T1000 (cell line): ENCODE data around the gene FOXN3.

Experiments
- DNase-seq: peaks from one replicate; lab custom pipeline; 2025; ENCODE audit warnings: mixed read lengths; lab: John Stamatoyannopoulos, UW

The FOXN3 gene

GRCh38 chr14:89408907-89409700, 7.9 kb downstream of the FOXN3 start:
- no peak for DNase-seq

- DNase-seq: no peak
Observed at GRCh38 chr14:89407856-89408255, 9.2 kb downstream of the FOXN3 start.

DNA sequence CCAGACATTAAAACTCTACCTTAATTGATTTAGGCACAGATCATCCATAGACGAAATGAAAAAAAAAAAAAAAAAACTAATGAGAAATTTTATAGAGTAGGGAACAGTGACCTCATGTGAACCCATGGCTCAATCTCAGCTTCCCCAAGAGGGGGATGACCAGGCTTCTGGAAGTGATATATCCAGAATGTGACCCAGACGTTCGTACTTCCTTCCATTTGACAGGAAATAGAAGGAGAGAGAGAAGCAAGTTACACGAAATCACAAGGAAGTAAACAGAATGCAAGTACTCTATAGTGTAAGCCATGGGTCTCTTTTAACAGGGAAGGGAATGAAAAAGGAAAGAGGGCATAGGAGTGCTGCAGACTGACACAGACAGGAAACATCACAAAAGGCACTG, 10.1 kb downstream of the FOXN3 start:
- no peak for DNase-seq

GRCh38 chr14:89406361-89406760, 10.7 kb downstream of the FOXN3 start:
- no peak for DNase-seq

GRCh38 chr14:89405712-89406111, 11.3 kb downstream of the FOXN3 start:
- DNase-seq: no peak

DNA sequence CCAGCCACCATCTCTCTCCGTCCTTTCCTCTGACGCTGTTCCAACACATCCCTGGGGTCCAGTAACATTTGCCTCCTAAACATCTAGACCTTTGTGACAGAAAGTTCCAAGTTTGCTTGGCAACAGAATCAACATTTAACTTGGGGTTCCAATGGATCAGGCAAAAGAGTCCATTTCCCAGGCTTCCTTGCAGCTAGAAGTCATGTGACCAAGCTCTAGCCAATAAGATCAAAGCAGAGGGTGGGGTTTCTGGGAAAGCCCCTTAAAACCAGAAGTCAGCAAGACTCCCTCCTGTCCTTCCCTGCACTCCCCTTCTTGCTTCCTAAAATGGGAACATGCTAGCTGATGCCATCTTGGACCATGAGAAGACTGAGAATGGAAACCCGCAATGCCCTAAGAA, 14.7 kb downstream of the FOXN3 start:
- DNase-seq: no peak

GRCh38 chr14:89401761-89402160, 15.3 kb downstream of the FOXN3 start:
- no peak for DNase-seq

DNA sequence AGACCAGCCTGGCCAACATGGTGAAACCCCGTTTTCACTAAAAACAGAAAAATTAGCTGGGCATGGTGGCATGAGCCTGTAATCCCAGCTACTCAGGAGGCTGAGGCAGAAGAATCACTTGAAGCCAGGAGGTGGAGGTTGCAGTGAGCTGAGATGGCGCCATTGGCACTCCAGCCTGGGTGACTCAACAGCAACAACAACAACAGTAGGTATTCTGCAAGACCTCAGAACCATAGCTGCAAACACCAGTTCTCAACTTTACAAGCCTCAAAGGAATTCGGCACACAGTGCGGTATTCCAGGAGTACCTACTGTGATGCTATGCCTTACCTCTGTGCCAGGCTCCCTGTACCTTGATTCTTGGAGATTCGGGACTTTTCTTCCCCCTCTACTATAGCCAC, 15.8 kb downstream of the FOXN3 start:
- no peak for DNase-seq

DNA sequence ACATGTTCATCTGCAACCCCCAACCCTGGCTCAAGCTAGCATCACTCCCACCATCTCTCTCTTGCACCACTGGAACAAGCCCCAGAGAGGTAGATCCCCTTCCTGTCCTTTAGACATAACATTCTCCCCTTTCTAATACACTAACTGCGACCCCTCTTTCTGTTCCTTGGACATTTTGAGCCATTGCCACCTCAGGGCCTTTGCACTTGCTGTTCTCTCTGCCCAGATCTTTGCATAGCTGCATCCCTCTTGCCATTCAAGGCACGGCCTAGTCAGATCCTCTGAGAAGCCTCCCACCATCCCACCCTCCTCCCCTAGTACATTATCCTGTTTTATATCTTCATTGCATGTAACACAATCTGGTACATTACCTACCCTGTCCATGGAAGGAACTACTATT, 16.5 kb downstream of the FOXN3 start:
- no peak for DNase-seq

GRCh38 chr14:89399594-89400068, 17.4 kb downstream of the FOXN3 start:
- no peak for DNase-seq

DNA sequence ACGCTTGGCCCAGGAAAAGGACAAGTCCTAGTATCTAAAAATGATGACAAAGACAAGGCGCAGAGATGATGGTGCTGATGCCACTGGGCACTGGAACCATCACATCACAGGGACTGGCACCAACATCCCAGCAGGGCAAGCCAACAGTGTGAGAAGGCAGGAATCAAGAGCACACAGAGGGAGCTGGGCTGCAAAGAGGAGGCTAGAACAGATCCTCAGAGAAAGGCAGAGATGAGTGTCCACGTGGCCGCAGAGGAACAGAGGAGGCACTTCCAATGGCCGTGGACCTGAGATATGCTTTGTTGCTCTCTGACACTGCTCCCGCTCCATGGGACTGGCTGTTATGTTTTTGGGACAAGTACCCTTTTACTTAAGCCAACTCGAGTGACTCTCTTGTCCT, 17.9 kb downstream of the FOXN3 start:
- DNase-seq: no peak

DNA sequence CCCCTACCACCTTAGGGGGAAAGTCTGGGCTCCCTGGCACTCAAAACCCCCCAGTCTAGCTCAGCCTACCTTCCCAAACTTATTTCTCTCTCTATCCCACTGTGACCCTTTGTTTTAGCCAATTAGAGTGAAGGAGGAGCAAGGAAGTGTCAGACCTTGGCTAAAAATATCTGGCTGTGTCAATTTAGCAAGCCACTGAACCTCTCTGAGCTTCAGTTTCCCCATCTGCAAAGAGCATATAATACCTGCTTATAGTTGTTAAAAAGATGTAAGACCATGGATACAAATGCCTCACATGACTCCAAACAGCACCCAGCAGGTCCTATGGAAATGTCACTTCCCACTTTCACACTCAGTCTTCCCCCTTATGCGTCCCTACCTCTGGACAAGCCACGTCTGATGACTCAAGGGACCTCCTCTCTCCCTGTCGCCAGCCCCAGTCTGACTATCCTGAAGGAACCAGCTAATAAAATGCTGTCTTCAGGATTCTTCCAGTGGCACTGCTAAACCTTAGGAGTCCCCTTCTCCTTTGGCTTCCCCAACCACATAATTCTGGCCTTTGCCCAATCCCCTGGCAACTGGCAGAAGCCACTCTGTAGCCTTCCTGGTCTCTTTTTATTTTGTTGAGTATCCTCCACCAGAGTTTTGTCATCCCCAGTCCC, 19.3 kb downstream of the FOXN3 start:
- DNase-seq: no peak

DNA sequence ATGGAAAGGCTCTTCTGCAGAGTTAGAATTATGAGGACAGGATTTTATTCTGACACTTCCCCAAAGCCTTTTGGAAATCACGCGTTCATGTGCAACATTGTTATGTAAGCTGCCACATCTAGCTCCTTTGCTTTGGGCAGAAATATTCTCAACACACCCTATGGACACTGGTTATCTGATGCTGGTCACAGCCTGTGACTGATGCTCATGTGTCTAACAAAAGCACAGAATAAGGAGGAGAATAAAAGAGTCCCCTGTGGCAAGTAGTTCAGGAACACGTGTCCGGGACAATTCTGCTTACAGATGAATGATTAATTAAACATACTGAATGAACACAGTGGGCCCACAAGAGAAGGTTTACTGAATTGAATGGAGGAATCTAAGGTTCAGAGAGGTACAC, 22.1 kb downstream of the FOXN3 start:
- DNase-seq: no peak

GRCh38 chr14:89393222-89393745, 23.7 kb downstream of the FOXN3 start:
- DNase-seq: no peak

DNA sequence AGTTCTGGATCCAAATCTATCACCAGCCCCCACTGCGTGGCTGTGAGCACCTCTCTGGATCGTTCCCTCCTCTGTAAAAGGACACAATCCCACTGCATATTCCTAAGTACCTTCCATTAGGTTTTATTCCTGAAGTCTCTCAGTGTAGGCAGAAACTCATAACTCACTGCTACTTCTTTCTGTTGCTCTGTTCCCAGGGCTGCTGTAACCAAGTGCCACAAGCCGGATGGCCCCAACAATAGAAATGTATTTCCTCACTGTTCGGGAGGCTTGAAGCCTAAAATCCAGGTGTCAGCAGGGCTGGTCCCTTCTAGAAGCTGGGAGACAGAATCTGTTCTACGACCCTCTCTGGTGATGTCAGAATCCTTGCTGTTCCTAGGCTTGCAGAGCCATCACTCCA, 24.9 kb downstream of the FOXN3 start:
- no peak for DNase-seq

DNA sequence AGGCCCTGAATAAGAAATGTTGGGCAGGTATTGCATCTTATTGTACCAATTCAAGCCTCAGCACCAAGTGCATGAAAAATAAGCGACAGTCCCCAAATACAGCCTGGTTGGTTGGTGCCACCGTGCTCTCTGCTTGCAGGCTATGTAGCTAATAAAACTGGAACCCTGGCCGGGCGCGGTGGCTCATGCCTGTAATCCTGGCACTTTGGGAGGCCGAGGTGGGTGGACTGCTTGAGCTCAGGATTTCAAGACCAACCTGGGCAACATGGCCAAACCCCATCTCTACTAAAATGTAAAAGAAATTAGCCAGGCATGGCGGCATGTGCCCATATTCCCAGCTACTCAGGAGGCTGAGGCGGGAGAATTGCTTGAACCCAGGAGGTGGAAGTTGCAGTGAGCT, 25.5 kb downstream of the FOXN3 start:
- no peak for DNase-seq

- no peak for DNase-seq
Observed at GRCh38 chr14:89391123-89391522, 25.9 kb downstream of the FOXN3 start.

GRCh38 chr14:89388853-89389252, 28.2 kb downstream of the FOXN3 start:
- no peak for DNase-seq

DNA sequence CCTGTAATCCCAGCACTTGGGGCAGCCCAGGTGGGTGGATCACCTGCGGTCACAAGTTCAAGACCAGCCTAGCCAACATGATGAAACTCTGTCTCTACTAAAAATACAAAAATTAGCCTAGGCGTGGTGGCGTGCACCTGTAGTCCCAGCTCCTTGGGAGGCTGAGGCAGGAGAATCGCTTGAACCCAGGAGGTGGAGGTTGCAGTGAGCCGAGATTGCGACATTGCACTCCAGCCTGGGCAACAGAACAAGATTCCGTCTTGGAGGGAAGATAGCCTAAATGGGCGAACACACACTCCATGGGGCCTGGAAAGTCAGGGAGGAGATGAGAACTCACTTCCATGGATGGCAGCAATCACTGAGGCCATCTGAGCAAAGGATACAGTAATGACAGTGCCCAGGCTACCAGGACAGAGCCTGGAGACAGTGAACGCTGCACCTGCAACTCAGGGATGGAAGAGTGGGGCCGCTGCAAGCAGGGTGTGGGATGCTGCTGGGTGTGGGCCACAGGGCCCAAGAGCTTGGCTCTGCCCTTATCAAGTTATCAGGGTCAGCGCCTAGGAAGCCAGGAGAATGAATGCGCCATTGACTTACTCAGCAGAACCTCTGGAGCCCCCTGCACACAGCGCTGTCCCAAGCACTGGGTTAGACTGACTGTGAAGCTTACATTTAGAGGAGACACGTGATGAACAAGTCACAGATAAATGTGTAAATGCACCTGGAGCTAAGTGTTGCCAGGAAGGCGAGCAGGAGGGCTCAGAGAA, 28.9 kb downstream of the FOXN3 start:
- no peak for DNase-seq

- DNase-seq: no peak
Observed at GRCh38 chr14:89386212-89386886, 30.7 kb downstream of the FOXN3 start.

- DNase-seq: no peak
Observed at GRCh38 chr14:89384636-89385035, 32.4 kb downstream of the FOXN3 start.

DNA sequence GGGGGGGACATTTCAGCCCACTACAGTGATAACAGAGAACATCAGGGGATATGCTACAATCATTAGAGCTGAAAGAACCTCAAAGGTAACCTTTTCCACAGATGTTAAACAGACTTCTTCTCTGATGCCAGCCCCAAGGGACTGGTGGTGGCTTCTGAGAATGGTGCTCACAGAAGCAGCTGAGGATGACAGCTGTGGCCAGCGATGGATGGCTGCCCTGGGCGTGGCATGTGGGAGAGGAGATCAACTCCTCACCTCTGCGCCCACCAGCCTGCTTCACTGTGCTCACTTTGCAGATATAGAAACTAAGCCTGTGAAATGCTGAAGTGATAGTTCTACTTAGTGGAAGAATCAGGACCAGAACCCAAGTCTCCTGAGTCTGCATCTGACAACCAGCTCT, 33.0 kb downstream of the FOXN3 start:
- DNase-seq: no peak
